ENCODE data around the gene DTNB. TPM values are rescaled to one million over a fixed set of nuclear protein-coding genes. Genes with fewer than 3 reads are reported as not detected.
"Not testable (repeated sequence)": the region's sequence is repeated elsewhere in the genome, so short reads cannot be mapped to it uniquely, and the experiment has no call there.

Gene DTNB
- polyA plus RNA-seq, 3 donors = 6.3 to 7.7 (median 6.6) TPM

DNA sequence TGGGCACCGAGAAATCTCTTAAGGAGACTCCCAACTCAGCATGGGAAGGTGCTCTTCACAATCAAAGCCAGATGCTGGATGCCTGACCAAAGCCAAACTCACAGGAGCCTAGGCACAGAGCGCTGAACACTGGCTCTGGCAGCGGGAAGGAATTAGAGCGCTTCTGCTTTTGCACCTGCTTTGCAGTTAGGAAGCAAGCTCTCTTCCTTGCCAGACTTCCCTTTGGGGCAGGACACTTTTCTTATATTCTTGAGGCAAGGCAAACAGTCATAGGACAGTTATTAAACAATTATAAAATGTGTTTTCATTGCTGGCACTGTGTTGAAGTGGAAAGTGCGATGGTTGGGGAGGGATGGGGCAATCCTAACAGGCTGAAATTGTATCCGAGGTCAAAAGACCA, 252.1 kb downstream of the DTNB start:
- WGBS, 3 donors = 61 to 90% (median 64%) methylated on average over 6 of the region's 6 CpGs
- H3K27ac ChIP-seq (ENCODE audit: low read depth, low read length) = no peak overlapping the region

DNA sequence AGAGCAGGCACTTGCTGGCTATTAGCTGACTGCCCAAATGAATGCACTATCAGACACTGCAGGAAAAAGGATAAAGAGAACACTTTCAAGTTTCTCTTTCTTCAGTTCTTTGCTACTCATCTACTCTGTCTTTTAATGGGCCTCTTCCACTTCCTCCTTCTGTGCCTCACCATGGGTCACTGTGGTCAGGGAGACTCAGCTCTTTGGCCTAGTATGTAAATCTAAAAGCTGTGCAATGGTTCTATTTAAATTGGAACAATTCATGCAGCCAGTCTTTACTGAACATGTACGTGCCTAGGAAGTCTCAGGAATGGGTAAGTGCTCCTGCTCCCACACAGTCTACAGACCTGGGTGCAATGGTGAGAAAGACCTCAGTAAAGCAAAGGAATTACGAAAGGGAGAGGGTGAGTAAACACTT, 252.5 kb downstream of the DTNB start:
- no peak overlapping the region for H3K27ac ChIP-seq (ENCODE audit: low read depth, low read length)
- WGBS, 3 donors = 66 to 94% (median 90%) methylated on average over 2 of the region's 2 CpGs

DNA sequence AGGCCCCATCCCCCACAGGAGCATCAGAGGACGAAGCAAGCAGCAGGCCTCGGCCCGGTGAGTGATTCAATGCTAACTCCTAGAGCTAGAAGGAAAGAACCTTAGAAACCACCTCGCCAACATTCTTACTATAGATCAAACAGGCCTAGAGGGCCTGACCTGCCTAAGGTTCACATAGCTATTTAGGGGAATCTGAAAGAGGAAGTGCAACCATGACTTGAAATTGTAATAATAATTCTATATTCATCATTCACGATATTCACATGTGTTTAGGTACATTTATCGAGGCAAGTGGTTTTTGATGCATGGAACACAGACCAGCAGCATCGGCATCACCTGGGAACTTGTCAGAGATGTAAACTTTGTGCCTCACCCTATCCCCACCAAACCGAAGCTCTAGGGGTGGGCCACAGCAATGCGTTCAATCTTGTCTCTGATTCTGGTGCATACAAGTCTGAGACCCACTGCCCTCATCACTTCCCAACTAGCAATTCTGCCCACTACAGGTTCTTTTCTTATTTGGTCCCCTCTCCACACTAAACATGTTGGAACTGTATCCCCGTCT, 253.6 kb downstream of the DTNB start:
- no peak overlapping the region for H3K27ac ChIP-seq (ENCODE audit: low read depth, low read length)
- WGBS, 3 donors = 93 to 95% (median 94%) methylated on average over 10 of the region's 10 CpGs

DNA sequence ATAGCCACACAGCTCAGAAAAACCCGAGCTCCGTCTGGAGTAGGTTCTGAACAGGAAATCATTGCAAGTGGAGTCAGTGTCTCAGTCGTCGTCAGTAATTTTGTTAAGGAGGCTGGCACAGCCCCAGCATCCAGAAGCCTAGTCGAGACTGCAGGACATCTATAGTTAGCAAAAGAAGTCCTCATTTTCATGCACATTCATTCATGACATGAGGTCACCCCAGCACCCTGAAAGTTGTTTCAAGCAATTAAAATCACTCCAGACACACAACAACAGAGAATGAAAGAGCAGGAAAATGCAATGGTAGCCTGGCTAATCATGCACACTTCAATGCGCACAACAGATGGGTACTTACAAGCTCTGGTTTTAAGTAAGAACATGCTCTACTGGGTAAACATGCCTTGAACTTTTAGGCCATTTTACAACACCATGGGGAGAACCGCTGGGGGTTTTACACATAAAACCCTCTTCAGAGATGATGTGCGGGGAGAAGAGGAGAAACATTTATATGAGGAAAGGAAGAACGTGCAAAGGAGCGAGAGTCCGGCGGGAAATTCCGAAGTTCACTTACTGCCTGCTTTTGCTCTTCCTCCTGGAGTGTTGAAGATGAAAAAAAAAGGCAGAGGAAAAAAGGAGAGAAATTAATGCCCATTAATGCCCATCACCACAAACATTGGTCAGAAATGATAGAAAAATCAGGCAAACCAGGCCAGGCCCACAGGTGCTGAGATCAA, 254.3 kb downstream of the DTNB start:
- WGBS, 3 donors = 78 to 83% (median 78%) methylated on average over 13 of the region's 13 CpGs

DNA sequence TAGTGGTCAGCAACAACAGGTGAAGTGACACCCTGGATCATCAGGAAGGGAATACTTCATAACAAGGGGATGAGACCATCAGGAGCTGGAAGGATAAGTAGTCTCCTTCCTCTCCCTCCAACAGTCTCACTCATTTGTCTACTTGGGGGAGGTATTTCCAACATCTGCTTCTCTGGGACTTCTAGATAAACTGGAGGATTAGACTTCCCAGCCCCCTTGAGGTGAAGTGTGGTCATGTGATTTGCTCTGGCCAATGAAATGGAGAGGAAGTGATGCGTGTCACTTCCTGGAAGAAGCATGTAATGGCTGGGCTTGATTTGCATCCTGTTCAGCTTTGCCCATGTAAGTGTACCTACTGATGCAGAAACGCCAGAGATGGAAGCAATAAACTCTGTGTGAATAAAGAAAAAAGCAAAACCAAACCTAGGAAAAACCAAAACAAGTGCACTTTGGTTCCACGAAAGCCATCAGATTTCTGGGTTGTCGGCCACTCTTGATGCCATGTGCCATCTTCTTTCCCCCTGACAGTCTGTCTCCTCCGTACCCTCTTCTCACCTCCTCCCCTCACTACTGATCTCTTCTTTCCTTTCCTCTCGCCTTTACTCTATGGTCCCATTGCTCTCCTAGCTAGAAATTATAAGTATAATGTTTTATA, 255.5 kb downstream of the DTNB start:
- WGBS, 3 donors = 97 to 99% (median 97%) methylated on average over 6 of the region's 6 CpGs
- H3K27ac ChIP-seq (ENCODE audit: low read depth, low read length) = no peak overlapping the region

More for the DNA sequence above, 254.3 kb downstream of the DTNB start:
- H3K27ac ChIP-seq (ENCODE audit: low read depth, low read length) = no peak overlapping the region

DNA sequence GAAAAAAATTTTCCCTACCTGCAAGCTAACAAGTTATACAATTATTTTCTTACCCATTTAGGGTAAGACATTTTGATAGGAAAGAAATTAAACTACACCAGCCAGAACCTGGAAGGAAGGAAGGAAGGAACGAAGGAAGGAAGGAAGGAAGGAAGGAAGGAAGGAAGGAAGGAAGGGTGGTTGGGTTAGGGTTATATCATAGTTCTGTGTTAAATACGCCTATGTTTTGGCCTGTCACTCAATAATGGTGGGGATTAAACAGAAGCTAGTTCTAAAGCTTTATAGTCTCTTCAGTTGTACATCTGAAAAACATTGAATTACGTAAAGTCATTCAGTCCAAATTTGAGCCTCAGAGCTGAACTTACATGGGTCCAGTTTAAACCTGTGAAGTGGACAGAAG, 256.7 kb downstream of the DTNB start:
- 82 to 93% (median 82%) methylated on average over 3 of the region's 3 CpGs for WGBS, 3 donors

DNA sequence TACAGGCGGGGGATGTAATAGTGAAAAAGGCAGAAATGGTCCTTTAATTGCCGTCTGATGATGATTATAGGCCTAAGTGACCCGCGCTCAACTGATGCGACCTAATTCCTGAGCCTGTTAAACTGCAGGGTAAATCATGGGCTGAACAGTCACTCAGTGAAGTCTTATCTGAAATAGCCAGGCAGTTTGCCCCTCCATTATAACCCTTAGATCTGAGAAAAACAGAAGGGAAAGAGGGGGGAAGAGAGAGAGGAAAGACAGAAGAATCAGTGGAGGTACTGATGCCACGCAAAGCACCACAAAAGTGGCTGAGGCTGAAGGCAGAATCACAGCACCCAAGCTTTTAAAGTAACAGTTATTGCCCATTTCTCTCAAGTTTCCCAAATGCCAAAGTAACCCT, 258.6 kb downstream of the DTNB start:
- WGBS, 3 donors = 96 to 98% (median 97%) methylated on average over 6 of the region's 6 CpGs
- H3K27ac ChIP-seq (ENCODE audit: low read depth, low read length) = no peak overlapping the region

More for the DNA sequence above, 256.7 kb downstream of the DTNB start:
- H3K27ac ChIP-seq (ENCODE audit: low read depth, low read length) = no peak overlapping the region

DNA sequence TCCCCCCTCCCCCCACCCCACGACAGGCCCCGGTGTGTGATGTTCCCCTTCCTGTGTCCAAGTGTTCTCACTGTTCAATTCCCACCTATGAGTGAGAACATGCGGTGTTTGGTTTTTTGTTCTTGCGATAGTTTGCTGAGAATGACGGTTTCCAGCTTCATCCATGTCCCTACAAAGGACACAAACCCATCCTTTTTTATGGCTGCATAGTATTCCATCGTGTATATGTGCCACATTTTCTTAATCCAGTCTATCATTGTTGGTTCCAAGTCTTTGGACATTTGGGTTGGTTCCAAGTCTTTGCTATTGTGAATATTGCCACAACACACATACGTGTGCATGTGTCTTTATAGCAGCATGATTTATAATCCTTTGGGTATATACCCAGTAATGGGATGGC, 260.0 kb downstream of the DTNB start:
- not testable (repeated sequence) for H3K27ac ChIP-seq (ENCODE audit: low read depth, low read length)
- 90 to 96% (median 91%) methylated on average over 5 to 7 of the region's 7 CpGs for WGBS, 3 donors

DNA sequence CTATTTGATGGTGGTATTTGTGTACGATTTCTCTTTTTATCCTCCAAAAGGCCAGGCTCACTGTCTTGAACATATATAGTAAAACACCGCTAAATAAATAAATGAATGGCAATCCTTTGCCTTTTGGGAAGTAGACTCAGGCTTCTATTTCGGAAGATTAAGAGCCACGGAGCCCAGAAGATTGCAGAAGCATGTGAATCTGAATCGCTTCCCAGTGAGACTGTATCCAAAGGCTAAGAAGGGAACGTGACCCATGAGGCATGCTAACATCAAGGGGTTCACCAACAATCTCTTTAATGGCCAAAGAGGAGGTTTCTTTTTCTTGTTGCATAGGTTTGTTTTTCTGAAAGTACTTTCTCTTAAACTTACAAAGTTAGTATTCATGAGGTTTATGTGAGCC, 261.6 kb downstream of the DTNB start:
- no peak overlapping the region for H3K27ac ChIP-seq (ENCODE audit: low read depth, low read length)
- WGBS, 3 donors = 62 to 74% (median 73%) methylated on average over 6 of the region's 6 CpGs

DNA sequence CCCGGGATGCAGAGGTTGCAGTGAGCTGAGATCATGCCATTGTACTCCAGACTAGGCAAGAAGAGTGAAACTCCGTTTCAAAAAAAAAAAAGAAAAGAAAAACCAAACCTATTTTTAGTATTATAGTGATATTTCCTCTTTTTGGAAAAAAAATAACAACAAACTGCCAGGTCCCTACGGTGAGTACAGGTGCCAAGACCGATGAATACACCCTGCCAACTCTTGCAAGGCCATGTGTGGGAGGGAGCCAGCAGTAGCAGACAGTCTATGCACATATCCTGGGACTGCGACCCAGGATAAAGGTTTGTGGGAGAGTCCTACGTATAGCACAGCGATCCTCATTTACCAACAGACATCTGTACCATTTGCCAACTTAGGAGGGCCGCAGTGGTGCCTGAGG, 262.1 kb downstream of the DTNB start:
- 48 to 65% (median 61%) methylated on average over 8 of the region's 8 CpGs for WGBS, 3 donors
- no peak overlapping the region for H3K27ac ChIP-seq (ENCODE audit: low read depth, low read length)

DNA sequence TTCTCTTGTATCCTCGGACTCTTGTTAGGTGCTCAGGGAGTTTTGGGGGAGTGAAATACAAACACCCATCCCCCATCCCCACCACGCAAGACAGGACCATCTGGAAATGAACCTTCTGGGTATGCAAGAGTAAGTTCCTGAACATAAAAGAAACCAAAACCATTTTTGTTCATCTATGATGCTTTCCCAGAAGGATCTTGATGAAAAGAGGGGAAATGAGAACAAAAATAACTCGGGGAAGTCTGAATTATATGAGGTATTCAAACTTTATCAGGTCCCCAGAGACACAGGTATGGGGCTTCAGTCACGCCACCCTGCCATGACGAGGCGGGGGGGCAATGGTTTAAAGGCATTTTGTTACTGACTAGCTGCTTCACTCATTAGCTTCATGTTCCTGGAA, 263.0 kb downstream of the DTNB start:
- WGBS, 3 donors = 77 to 86% (median 84%) methylated on average over 6 of the region's 6 CpGs

DNA sequence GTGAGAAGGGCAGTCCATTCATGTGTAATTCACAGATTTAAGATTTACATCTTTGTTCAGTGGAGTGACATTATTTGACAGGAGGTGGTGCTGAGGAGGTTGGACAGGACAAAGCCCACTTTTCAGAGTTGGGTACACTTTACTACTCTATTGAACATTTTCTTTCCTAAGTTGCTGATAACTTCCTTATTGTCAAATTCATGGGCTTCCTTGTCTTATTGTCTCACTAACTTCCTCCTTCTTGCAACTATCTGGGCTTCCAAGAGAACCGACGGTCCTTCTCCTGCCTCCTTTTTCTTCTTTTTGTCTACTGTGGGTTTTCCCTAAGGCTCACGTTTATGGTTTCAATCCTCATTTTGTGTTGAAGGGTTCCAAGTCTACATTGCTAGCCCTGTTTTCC, 263.9 kb downstream of the DTNB start:
- 48 to 84% (median 55%) methylated on average over 3 of the region's 3 CpGs for WGBS, 3 donors
- H3K27ac ChIP-seq (ENCODE audit: low read depth, low read length) = no peak overlapping the region

More for the DNA sequence above, 263.0 kb downstream of the DTNB start:
- H3K27ac ChIP-seq (ENCODE audit: low read depth, low read length) = no peak overlapping the region

DNA sequence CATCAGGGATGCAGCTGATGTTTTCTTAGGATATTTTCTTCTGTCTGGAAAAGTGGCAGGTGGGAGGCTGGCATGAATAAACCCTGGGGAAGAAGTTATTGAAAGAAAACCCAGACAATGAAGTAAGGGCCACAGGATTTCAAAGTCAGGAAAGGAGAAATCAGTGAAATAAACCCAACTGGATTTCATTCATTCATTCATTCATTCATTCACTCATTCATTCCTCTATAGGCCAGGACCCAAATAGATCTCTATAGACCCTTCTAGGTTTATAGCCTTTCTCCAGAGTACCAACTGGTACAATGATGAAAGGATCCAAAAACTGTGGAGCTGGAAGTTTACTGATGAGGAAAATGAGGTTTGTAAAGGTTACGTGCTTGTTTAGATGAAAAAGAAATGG, 264.3 kb downstream of the DTNB start:
- WGBS, 3 donors = 97 to 100% (median 100%) methylated on average over 1 of the region's 1 CpG

DNA sequence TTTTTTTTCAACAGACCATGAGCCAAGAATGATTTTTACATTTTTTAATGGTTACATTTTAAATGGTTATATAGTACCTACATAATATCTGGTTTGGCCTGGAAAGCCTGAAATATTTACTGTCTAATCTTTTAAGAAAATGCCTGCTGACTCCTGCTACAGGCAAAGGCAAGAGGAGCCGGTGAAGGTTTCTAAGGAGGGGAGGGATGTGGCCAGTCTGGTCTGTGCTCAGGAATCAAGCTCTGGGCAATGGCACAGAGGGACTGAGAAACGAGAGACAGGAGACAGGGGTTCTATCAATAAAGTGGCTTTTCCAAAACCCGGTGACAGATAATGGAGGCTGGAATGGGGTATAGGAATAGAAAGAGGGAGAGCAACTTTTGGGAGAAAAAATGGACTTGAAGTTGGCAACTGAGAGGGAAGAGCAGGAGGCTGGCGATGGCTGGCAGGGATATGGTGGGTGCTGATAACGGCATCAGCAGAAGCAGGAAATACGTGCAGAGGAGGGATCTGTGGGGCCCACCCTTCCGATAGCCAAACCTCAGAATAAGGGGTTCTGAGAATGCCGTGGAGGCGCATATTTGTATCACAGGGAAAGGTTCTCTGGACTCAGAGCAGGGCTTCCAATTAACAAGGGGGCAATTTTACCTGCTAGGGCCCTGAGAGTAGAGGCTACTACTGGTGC, 267.6 kb downstream of the DTNB start:
- WGBS, 3 donors = 74 to 94% (median 84%) methylated on average over 9 of the region's 9 CpGs
- H3K27ac ChIP-seq (ENCODE audit: low read depth, low read length) = no peak overlapping the region

More for the DNA sequence above, 264.3 kb downstream of the DTNB start:
- no peak overlapping the region for H3K27ac ChIP-seq (ENCODE audit: low read depth, low read length)

DNA sequence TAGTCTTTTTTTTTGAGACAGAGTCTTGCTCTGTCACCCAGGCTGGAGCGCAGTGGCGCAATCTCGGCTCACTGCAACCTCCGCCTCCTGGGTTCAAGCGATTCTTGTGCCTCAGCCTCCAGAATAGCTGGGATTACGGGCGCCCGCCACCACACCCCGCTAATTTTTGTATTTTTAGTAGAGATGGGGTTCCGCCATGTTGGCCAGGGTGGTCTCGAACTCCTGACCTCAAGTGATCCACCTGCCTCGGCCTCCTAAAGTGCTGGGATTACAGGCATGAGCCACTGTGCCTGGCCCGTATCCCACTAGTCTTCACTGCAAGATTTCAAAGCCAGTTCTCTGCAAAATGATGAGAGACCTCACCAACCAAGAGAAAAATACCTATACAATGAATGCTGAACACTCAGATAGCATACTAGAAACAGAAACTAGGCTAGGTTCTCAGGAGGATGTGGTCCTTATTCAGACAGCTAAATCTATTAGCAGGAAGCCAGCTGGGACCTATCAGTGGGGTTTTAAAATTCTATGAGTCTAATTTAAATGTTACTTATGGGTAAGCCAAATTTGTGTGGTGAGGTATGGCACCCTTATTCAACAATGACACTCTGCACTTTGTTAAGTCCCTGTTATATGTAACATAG, 270.1 kb downstream of the DTNB start:
- 94% methylated on average over 13 of the region's 13 CpGs for WGBS, 3 donors
- not testable (repeated sequence) for H3K27ac ChIP-seq (ENCODE audit: low read depth, low read length)

DNA sequence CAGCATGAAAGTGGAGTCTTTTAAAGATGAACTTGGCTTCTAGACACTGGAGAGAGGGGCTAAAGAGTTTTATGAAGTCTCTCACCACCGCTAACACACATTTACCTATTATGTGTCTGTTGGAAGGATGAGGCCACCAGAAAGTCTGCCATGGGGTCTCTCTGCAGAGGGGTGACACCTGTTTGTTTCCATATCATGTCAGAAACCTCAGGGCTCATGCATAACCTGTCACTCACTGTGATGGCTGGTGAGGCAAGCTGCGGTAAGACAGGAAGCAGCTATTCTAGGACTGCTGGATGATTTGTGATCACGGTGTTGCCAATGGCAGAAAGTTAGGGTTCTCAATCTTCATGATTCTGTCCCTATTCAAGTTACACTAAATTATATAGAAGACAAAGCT, 270.9 kb downstream of the DTNB start:
- H3K27ac ChIP-seq (ENCODE audit: low read depth, low read length) = no peak overlapping the region
- WGBS, 3 donors = 64 to 85% (median 77%) methylated on average over 3 of the region's 3 CpGs

DNA sequence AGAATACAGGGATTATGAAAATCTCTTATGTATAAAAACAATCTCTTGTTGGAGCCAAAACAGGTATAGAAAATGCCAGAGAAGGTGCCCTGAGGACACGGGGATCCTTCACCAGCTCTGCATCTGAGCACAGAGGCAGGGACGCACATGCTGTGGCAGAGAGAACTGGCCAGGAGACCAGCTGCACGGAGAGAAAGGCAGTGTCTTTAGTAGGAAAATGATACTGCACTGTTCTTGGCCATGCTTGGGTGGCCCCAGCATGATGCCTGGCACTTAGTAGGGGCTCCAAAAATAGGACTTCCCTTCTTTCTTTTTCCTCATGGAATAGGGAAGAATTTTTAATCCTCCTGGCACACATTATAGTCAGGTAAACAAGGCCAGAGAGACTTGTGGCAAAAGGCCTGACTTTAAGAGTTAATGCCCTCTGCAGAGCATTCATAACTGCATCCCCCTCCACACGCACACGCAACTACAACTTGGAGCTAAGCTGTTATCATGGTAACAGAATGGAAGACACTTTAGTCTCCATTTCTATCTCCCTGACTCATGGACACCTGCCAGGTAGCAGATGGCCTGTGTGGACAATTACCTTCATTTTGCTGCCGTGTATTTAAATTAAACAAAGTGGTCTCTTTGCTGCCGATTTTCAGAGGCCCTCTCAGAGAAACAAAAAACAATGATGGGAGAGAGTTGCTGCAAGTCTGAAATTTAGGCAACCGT, 271.9 kb downstream of the DTNB start:
- WGBS, 3 donors = 86 to 90% (median 89%) methylated on average over 8 of the region's 8 CpGs
- H3K27ac ChIP-seq (ENCODE audit: low read depth, low read length) = no peak overlapping the region

DNA sequence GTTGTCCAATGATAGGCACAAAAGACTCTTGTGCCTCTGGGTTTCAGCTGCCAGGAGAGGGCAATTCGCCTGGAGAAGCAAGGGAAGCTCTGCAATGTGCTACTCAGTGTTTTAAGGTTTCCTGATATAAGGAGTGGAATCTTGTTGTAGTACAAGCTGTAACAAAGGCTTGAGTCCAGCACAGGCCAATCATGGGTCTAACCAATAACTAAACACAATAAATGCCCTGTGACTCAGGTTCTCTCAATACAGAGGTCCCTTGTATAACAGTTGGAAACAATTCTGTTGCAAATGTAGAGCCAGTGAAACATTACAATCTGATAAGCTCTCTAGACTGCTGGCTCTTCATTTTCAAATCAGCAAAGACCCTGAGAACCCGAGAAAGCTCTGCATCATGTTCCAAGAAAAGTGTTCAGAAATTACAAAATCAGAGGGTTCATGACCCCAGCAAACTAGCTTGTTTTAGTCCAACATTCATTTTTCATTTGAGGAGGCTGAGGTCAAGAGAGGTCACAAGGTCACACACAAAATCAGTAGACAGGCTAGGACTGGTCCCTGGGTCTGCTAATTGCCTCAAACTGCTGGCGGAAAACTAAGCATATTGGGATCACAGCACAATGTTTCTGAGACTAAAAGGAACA, 272.7 kb downstream of the DTNB start:
- no peak overlapping the region for H3K27ac ChIP-seq (ENCODE audit: low read depth, low read length)

More for the DNA sequence above, 272.7 kb downstream of the DTNB start:
- 81 to 86% (median 84%) methylated on average over 3 of the region's 3 CpGs for WGBS, 3 donors

Data from adipose tissue (tissue), 3 donors.